GM18873 (cell line): ENCODE data around the gene HRNR.
"Not testable (repeated sequence)": the region's sequence is repeated elsewhere in the genome, so short reads cannot be mapped to it uniquely, and the experiment has no call there.

ENCODE experiments used
- ATAC-seq: cut with Tn5 transposase; IDR thresholded peaks from one replicate; pipeline ENCODE4 v1.9.1; 2021; ENCODE audit warnings: mild to moderate bottlenecking, moderate library complexity, moderate number of reproducible peaks; ENCODE audit not compliant: unreplicated experiment, low FRiP score

HRNR gene

GRCh38 chr1:152224093-152224492, at the start of gene HRNR:
TSS of gene HRNR (minus strand) at chr1:152224193. CDS start at chr1:152223253, 940 bp downstream.
- no peak for ATAC-seq

GRCh38 chr1:152256394-152256793, 32.4 kb upstream of the HRNR start:
- not testable (repeated sequence) for ATAC-seq

- no peak for ATAC-seq
Measured at GRCh38 chr1:152252157-152252556, 28.2 kb upstream of the HRNR start.

GRCh38 chr1:152251391-152251790, 27.4 kb upstream of the HRNR start:
- no peak for ATAC-seq

GRCh38 chr1:152247316-152247715, 23.3 kb upstream of the HRNR start:
- no peak for ATAC-seq

GRCh38 chr1:152244576-152245273, 20.7 kb upstream of the HRNR start:
- ATAC-seq: no peak

GRCh38 chr1:152237093-152237492, 13.1 kb upstream of the HRNR start:
- ATAC-seq: no peak

GRCh38 chr1:152228831-152229230, 4.8 kb upstream of the HRNR start:
- no peak for ATAC-seq

- no peak for ATAC-seq
Measured at GRCh38 chr1:152227310-152227928, 3.4 kb upstream of the HRNR start.

GRCh38 chr1:152225678-152226077, 1.7 kb upstream of the HRNR start:
- no peak for ATAC-seq

GRCh38 chr1:152220166-152221163, 3.5 kb downstream of the HRNR start:
- no peak for ATAC-seq

- not testable (repeated sequence) for ATAC-seq
Measured at GRCh38 chr1:152219438-152219837, 4.6 kb downstream of the HRNR start.

- ATAC-seq: no peak
Measured at GRCh38 chr1:152218762-152219436, 5.1 kb downstream of the HRNR start.

- ATAC-seq: not testable (repeated sequence)
Measured at GRCh38 chr1:152215604-152216003, 8.4 kb downstream of the HRNR start.

- ATAC-seq: not testable (repeated sequence)
Measured at GRCh38 chr1:152214911-152215310, 9.1 kb downstream of the HRNR start.

- ATAC-seq: no peak
Measured at GRCh38 chr1:152198982-152199381, 25.0 kb downstream of the HRNR start.

GRCh38 chr1:152197361-152197941, 26.5 kb downstream of the HRNR start:
- no peak for ATAC-seq

GRCh38 chr1:152191711-152192110, 32.3 kb downstream of the HRNR start:
- ATAC-seq: no peak

GRCh38 chr1:152191260-152191659, 32.7 kb downstream of the HRNR start:
- ATAC-seq: no peak

- ATAC-seq: no peak
Measured at GRCh38 chr1:152190589-152190988, 33.4 kb downstream of the HRNR start.
